NCI-H1092 (cell line): Measurements from ENCODE around the gene MDFI.
"Not testable (repeated sequence)": the region's sequence is repeated elsewhere in the genome, so short reads cannot be mapped to it uniquely, and the experiment has no call there.

Source experiments
- DNase-seq: peaks from one replicate; lab custom pipeline; 2025; lab: John Stamatoyannopoulos, UW

MDFI gene

GRCh38 chr6:41602864-41603608 is 35.2 kb upstream of the MDFI start:
- peak; percentile 65 for DNase-seq

- no peak for DNase-seq
These were observed 34.3 kb upstream of the MDFI start for GRCh38 chr6:41604006-41604405.

- DNase-seq: no peak
These were observed 32.6 kb upstream of the MDFI start for GRCh38 chr6:41605649-41606048.

- no peak for DNase-seq
These were observed 31.2 kb upstream of the MDFI start for GRCh38 chr6:41607036-41607435.

GRCh38 chr6:41607736-41608135 is 30.5 kb upstream of the MDFI start:
- DNase-seq: no peak

- no peak for DNase-seq
These were observed 29.7 kb upstream of the MDFI start for GRCh38 chr6:41608443-41609151.

- no peak for DNase-seq
These were observed 23.6 kb upstream of the MDFI start for GRCh38 chr6:41614715-41615114.

GRCh38 chr6:41615311-41615710 is 23.0 kb upstream of the MDFI start:
- no peak for DNase-seq

GRCh38 chr6:41618598-41618997 is 19.7 kb upstream of the MDFI start:
- DNase-seq: no peak

- not testable (repeated sequence) for DNase-seq
These were observed 19.1 kb upstream of the MDFI start for GRCh38 chr6:41619193-41619592.

- no peak for DNase-seq
These were observed 16.9 kb upstream of the MDFI start for GRCh38 chr6:41621367-41621766.

GRCh38 chr6:41621802-41622201 is 16.5 kb upstream of the MDFI start:
- DNase-seq: no peak

GRCh38 chr6:41622206-41622988 is 15.9 kb upstream of the MDFI start:
- no peak for DNase-seq

GRCh38 chr6:41623330-41623729 is 14.9 kb upstream of the MDFI start:
- DNase-seq: no peak

GRCh38 chr6:41624621-41625380 is 13.5 kb upstream of the MDFI start:
- no peak for DNase-seq

- peak; percentile 17 for DNase-seq
These were observed 12.8 kb upstream of the MDFI start for GRCh38 chr6:41625442-41625841.

- no peak for DNase-seq
These were observed 12.2 kb upstream of the MDFI start for GRCh38 chr6:41626022-41626421.

- no peak for DNase-seq
These were observed 11.4 kb upstream of the MDFI start for GRCh38 chr6:41626917-41627316.

- no peak for DNase-seq
These were observed 9.1 kb upstream of the MDFI start for GRCh38 chr6:41629128-41629527.

GRCh38 chr6:41630069-41630468 is 8.2 kb upstream of the MDFI start:
- no peak for DNase-seq

- no peak for DNase-seq
These were observed 7.3 kb upstream of the MDFI start for GRCh38 chr6:41630946-41631345.

- DNase-seq: no peak
These were observed 5.1 kb upstream of the MDFI start for GRCh38 chr6:41633056-41633634.
